ENCODE data around the gene ATP10A.

DNA sequence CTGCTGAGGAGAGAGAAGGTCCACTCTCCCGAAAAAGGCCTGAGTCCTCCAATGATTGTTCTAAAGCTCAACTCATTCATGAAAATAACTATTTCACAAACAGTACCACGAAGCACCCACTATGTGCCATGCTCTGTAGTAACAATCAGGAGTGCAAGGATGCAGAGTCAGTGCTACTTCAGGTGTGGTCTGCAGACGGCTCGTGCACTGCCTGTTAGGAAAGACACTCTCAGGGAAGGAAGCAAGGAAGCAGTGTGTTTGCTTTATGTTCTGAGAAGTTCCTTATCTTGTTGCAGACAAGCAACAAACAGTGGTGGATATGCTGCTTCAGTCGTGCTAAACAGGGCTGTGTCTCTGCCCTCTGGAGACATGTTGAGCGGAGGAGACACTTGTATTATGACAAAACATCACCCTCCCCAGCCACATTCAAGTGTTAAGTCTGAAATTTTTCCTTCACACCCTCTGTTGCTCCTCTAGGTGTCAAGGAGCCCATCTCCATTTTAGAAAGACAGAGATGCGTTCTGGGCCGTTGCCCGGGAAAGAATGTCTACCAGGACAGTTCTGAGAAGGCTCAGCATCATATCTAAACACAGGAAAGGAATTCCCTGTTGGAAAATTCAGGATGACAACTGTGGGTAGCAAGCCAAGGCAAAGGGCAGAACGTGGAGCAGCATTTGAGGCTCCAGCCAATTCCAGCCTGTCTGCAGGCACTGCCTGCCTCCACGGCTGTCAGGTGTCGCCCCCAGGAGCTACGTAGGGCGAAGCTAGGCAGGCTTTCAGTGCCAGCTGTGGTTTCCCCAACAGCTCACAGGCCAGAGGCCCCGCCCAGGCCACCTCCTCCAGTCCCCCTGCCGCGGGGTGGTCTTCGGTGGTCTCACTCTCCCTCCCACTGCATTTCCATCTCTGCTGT lies 13.4 kb upstream of the ATP10A start:
- TF ChIP-seq, protein P1, sequence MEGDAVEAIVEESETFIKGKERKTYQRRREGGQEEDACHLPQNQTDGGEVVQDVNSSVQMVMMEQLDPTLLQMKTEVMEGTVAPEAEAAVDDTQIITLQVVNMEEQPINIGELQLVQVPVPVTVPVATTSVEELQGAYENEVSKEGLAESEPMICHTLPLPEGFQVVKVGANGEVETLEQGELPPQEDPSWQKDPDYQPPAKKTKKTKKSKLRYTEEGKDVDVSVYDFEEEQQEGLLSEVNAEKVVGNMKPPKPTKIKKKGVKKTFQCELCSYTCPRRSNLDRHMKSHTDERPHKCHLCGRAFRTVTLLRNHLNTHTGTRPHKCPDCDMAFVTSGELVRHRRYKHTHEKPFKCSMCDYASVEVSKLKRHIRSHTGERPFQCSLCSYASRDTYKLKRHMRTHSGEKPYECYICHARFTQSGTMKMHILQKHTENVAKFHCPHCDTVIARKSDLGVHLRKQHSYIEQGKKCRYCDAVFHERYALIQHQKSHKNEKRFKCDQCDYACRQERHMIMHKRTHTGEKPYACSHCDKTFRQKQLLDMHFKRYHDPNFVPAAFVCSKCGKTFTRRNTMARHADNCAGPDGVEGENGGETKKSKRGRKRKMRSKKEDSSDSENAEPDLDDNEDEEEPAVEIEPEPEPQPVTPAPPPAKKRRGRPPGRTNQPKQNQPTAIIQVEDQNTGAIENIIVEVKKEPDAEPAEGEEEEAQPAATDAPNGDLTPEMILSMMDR (IDR thresholded peaks at IDR 0.05), result no peak
- TF ChIP-seq POLR2A (IDR thresholded peaks at IDR 0.05) (no peak), POLR2AphosphoS5 (IDR thresholded peaks at IDR 0.05) (peak in 1 of 3 donors; percentile 47), EP300 (IDR thresholded peaks at IDR 0.05; ENCODE audit: low read depth) (no peak)
